GM12878 (cell line): ENCODE data around the gene MYBBP1A.

ENCODE experiments used
- EGR1 ChIP-seq, 2 experiments: IDR thresholded peaks; 1 replicate in 1 of 2; 2 replicates in 1 of 2; pipeline ENCODE4 v1.6.1; 2011 to 2012; ENCODE audit warnings: low read depth in 2 of 2, low read length in 2 of 2, borderline replicate concordance in 1 of 2, mild to moderate bottlenecking in 1 of 2, moderate library complexity in 1 of 2
- NBN ChIP-seq: fragments of 450-650 bp; IDR thresholded peaks from 2 replicates; pipeline ENCODE4 v1.6.1; 2016
- POLR2A ChIP-seq: IDR thresholded peaks from 2 replicates; pipeline ENCODE4 v1.6.1; 2011; ENCODE audit warnings: low read depth, mild to moderate bottlenecking, low read length
- POLR2AphosphoS5 ChIP-seq: IDR thresholded peaks from 2 replicates; pipeline ENCODE4 v1.6.1; 2011; ENCODE audit warnings: mild to moderate bottlenecking, low read length, inconsistent platforms
- TF ChIP-seq, protein P1 (sequence below), 3 experiments: IDR thresholded peaks in 2 of 3; conservative IDR thresholded peaks in 1 of 3; 2 replicates each; pipeline ENCODE4 v1.5.1; 2011; ENCODE audit warnings: low read depth in 3 of 3, low read length in 3 of 3, mild to moderate bottlenecking in 3 of 3, control low read depth in 2 of 3, moderate library complexity in 2 of 3, inconsistent platforms in 1 of 3, mixed read lengths in 1 of 3; ENCODE audit not compliant: control insufficient read depth in 2 of 3, insufficient read depth in 1 of 3; ENCODE audit errors: extremely low read depth in 1 of 3
- TF ChIP-seq, protein P2 (sequence below): IDR thresholded peaks from 2 replicates; pipeline ENCODE4 v1.6.1; 2012; ENCODE audit warnings: low read depth, low read length, improper control_type of control experiment
- TF ChIP-seq, protein P3 (sequence below): fragments of 450-650 bp; formaldehyde crosslinking; IDR thresholded peaks from 2 replicates; pipeline ENCODE4 v1.4.0; 2020; ENCODE audit warnings: mild to moderate bottlenecking, moderate library complexity
- TF ChIP-seq, protein P4 (sequence below): IDR thresholded peaks from 2 replicates; pipeline ENCODE4 v1.6.1; 2011; ENCODE audit warnings: mild to moderate bottlenecking, low read depth, low read length, moderate library complexity; ENCODE audit not compliant: insufficient replicate concordance

DNA sequence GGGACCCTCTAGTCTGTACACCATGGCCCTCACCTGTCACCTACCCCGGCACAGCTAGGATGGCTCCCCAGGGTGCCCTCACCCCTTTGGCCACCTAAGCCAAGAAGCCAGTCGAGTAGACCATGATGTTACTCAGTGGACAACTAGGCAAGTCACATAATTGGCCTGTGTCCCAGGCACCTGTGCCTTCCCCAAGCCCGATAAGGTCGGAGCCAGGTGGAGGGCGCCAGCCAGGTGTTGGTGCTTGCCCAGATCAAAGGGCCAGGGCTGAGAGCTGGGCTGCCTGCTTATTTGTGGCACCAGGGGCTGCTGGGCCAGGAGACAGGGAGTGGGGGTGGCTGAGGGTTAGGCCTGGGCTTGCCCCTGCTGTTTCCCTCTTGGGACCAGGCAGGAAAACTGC lies 39.7 kb downstream of the MYBBP1A start:
- TF ChIP-seq, protein P1, sequence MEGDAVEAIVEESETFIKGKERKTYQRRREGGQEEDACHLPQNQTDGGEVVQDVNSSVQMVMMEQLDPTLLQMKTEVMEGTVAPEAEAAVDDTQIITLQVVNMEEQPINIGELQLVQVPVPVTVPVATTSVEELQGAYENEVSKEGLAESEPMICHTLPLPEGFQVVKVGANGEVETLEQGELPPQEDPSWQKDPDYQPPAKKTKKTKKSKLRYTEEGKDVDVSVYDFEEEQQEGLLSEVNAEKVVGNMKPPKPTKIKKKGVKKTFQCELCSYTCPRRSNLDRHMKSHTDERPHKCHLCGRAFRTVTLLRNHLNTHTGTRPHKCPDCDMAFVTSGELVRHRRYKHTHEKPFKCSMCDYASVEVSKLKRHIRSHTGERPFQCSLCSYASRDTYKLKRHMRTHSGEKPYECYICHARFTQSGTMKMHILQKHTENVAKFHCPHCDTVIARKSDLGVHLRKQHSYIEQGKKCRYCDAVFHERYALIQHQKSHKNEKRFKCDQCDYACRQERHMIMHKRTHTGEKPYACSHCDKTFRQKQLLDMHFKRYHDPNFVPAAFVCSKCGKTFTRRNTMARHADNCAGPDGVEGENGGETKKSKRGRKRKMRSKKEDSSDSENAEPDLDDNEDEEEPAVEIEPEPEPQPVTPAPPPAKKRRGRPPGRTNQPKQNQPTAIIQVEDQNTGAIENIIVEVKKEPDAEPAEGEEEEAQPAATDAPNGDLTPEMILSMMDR (IDR thresholded peaks at IDR 0.05 in 2 of 3, conservative IDR thresholded peaks at IDR 0.05 in 1 of 3; ENCODE audit: control insufficient read depth in 2 of 3, extremely low read depth in 1 of 3, insufficient read depth in 1 of 3, low read depth in 3 of 3, low read length in 3 of 3), result no peak
- TF ChIP-seq, protein P2, sequence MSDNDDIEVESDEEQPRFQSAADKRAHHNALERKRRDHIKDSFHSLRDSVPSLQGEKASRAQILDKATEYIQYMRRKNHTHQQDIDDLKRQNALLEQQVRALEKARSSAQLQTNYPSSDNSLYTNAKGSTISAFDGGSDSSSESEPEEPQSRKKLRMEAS, result no peak
- TF ChIP-seq POLR2A, result no peak
- no peak for TF ChIP-seq NBN
- TF ChIP-seq, protein P3, sequence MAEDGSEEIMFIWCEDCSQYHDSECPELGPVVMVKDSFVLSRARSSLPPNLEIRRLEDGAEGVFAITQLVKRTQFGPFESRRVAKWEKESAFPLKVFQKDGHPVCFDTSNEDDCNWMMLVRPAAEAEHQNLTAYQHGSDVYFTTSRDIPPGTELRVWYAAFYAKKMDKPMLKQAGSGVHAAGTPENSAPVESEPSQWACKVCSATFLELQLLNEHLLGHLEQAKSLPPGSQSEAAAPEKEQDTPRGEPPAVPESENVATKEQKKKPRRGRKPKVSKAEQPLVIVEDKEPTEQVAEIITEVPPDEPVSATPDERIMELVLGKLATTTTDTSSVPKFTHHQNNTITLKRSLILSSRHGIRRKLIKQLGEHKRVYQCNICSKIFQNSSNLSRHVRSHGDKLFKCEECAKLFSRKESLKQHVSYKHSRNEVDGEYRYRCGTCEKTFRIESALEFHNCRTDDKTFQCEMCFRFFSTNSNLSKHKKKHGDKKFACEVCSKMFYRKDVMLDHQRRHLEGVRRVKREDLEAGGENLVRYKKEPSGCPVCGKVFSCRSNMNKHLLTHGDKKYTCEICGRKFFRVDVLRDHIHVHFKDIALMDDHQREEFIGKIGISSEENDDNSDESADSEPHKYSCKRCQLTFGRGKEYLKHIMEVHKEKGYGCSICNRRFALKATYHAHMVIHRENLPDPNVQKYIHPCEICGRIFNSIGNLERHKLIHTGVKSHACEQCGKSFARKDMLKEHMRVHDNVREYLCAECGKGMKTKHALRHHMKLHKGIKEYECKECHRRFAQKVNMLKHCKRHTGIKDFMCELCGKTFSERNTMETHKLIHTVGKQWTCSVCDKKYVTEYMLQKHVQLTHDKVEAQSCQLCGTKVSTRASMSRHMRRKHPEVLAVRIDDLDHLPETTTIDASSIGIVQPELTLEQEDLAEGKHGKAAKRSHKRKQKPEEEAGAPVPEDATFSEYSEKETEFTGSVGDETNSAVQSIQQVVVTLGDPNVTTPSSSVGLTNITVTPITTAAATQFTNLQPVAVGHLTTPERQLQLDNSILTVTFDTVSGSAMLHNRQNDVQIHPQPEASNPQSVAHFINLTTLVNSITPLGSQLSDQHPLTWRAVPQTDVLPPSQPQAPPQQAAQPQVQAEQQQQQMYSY, result no peak
- no peak for TF ChIP-seq POLR2AphosphoS5
- TF ChIP-seq EGR1 (IDR thresholded peaks at IDR 0.05; ENCODE audit: borderline replicate concordance in 1 of 2, low read depth in 2 of 2, low read length in 2 of 2), result no peak
- TF ChIP-seq, protein P4, sequence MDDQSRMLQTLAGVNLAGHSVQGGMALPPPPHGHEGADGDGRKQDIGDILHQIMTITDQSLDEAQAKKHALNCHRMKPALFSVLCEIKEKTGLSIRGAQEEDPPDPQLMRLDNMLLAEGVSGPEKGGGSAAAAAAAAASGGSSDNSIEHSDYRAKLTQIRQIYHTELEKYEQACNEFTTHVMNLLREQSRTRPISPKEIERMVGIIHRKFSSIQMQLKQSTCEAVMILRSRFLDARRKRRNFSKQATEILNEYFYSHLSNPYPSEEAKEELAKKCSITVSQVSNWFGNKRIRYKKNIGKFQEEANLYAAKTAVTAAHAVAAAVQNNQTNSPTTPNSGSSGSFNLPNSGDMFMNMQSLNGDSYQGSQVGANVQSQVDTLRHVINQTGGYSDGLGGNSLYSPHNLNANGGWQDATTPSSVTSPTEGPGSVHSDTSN, result no peak
